H9 (cell line): ENCODE measurements around the gene KREMEN2. TPM values are rescaled to one million over a fixed set of nuclear protein-coding genes. Genes with fewer than 3 reads are reported as not detected.

Experiments used
- DNase-seq: peaks from one replicate; pipeline ENCODE4 v3.0.0-alpha.2; 2017
- H2AFZ ChIP-seq: one replicate; pipeline ENCODE4 v1.6.1; 2013; ENCODE audit warnings: mild to moderate bottlenecking, low read length, control low read depth, moderate library complexity
- H2AK5ac ChIP-seq: 2 replicates; pipeline ENCODE4 v1.6.1; 2013; ENCODE audit warnings: low read length, control low read depth, mixed read lengths; ENCODE audit not compliant: insufficient read length
- H2BK120ac ChIP-seq: one replicate; pipeline ENCODE4 v1.6.1; 2013; ENCODE audit warnings: low read depth, mild to moderate bottlenecking, low read length, control low read depth, inconsistent platforms; ENCODE audit not compliant: poor library complexity, severe bottlenecking
- H2BK12ac ChIP-seq: 2 replicates; pipeline ENCODE4 v1.6.1; 2013; ENCODE audit warnings: low read length, control low read depth, mixed read lengths, low read depth; ENCODE audit not compliant: insufficient read length
- H2BK15ac ChIP-seq: 2 replicates; pipeline ENCODE4 v1.6.1; 2013; ENCODE audit warnings: low read depth, low read length, control low read depth
- H2BK20ac ChIP-seq: one replicate; pipeline ENCODE4 v1.6.1; 2013; ENCODE audit warnings: low read depth, mild to moderate bottlenecking, low read length, control low read depth, inconsistent platforms; ENCODE audit not compliant: poor library complexity, severe bottlenecking
- H2BK5ac ChIP-seq: 2 replicates; pipeline ENCODE4 v1.6.1; 2013; ENCODE audit warnings: low read length, control low read depth, mixed read lengths; ENCODE audit not compliant: insufficient read length
- H3K14ac ChIP-seq: 2 replicates; pipeline ENCODE4 v1.6.1; 2013; ENCODE audit warnings: low read length, control low read depth; ENCODE audit not compliant: insufficient read depth
- H3K18ac ChIP-seq: 2 replicates; pipeline ENCODE4 v1.6.1; 2013; ENCODE audit warnings: low read depth, mild to moderate bottlenecking, mixed read lengths, low read length, control low read depth; ENCODE audit not compliant: insufficient read length
- H3K23ac ChIP-seq: 2 replicates; pipeline ENCODE4 v1.6.1; 2013; ENCODE audit warnings: low read length, control low read depth, mixed read lengths, low read depth; ENCODE audit not compliant: insufficient read length
- H3K23me2 ChIP-seq: 2 replicates; pipeline ENCODE4 v1.6.1; 2013; ENCODE audit warnings: low read depth, mild to moderate bottlenecking, mixed read lengths, low read length, control low read depth; ENCODE audit not compliant: insufficient read length, poor library complexity, severe bottlenecking
- H3K27ac ChIP-seq: 2 replicates; pipeline ENCODE4 v1.5.1; 2013; ENCODE audit warnings: low read length, control low read depth, mixed read lengths, low read depth; ENCODE audit not compliant: insufficient read length
- H3K27me3 ChIP-seq: 2 replicates; pipeline ENCODE4 v1.6.1; 2013; ENCODE audit warnings: low read length, control low read depth, inconsistent platforms; ENCODE audit not compliant: insufficient read depth
- H3K4ac ChIP-seq: 2 replicates; pipeline ENCODE4 v1.6.1; 2013; ENCODE audit warnings: low read depth, mild to moderate bottlenecking, control low read depth, inconsistent platforms, low read length, moderate library complexity
- H3K4me1 ChIP-seq: 2 replicates; pipeline ENCODE4 v1.6.1; 2013; ENCODE audit warnings: low read length, control low read depth, inconsistent platforms; ENCODE audit not compliant: insufficient read depth
- H3K4me2 ChIP-seq: 2 replicates; pipeline ENCODE4 v1.6.1; 2013; ENCODE audit warnings: low read length, control low read depth, mixed read lengths; ENCODE audit not compliant: insufficient read length, insufficient read depth
- H3K56ac ChIP-seq: 2 replicates; pipeline ENCODE4 v1.6.1; 2013; ENCODE audit warnings: low read depth, mild to moderate bottlenecking, mixed read lengths, low read length, control low read depth; ENCODE audit not compliant: insufficient read length
- H3K79me1 ChIP-seq: 2 replicates; pipeline ENCODE4 v1.6.1; 2013; ENCODE audit warnings: low read depth, mild to moderate bottlenecking, moderate library complexity, low read length, control low read depth, inconsistent platforms; ENCODE audit not compliant: insufficient read depth, poor library complexity, severe bottlenecking
- H3K79me2 ChIP-seq: 2 replicates; pipeline ENCODE4 v1.6.1; 2013; ENCODE audit warnings: low read length, control low read depth, inconsistent platforms; ENCODE audit not compliant: insufficient read depth
- H3K9ac ChIP-seq: 2 replicates; pipeline ENCODE4 v1.6.1; 2013; ENCODE audit warnings: low read length, control low read depth, mixed read lengths; ENCODE audit not compliant: insufficient read length; ENCODE audit errors: extremely low read depth
- H3K9me3 ChIP-seq: one replicate; pipeline ENCODE4 v1.6.1; 2013; ENCODE audit warnings: low read depth, low read length, inconsistent platforms; ENCODE audit not compliant: control insufficient read depth
- H3T11ph ChIP-seq: one replicate; pipeline ENCODE4 v1.6.1; 2013; ENCODE audit warnings: mild to moderate bottlenecking, low read length, control low read depth, inconsistent platforms
- H4K20me1 ChIP-seq: one replicate; pipeline ENCODE4 v1.6.1; 2013; ENCODE audit not compliant: control insufficient read depth, insufficient read length, insufficient read depth
- H4K5ac ChIP-seq: 2 replicates; pipeline ENCODE4 v1.6.1; 2013; ENCODE audit warnings: low read depth, mild to moderate bottlenecking, mixed read lengths, low read length, control low read depth; ENCODE audit not compliant: insufficient read length
- H4K8ac ChIP-seq: replicated peaks from 2 replicates; pipeline ENCODE4 v1.6.1; 2013; ENCODE audit warnings: low read length, control low read depth, mixed read lengths, low read depth; ENCODE audit not compliant: insufficient read length
- H4K91ac ChIP-seq: 2 replicates; pipeline ENCODE4 v1.6.1; 2013; ENCODE audit warnings: low read depth, mild to moderate bottlenecking, moderate library complexity, mixed read lengths, low read length, control low read depth; ENCODE audit not compliant: insufficient read length
- H3K27ac Mint-ChIP-seq, 3 experiments: 2 replicates in 2 of 3; 3 replicates in 1 of 3; pipeline ENCODE4 v1.8.0; 2020 to 2021; ENCODE audit warnings: mixed read lengths in 3 of 3, mild to moderate bottlenecking in 1 of 3, moderate library complexity in 1 of 3
- H3K27me3 Mint-ChIP-seq: 2 replicates; pipeline ENCODE4 v1.8.0; 2021; ENCODE audit warnings: low read depth, mild to moderate bottlenecking, moderate library complexity, mixed read lengths
- H3K36me3 Mint-ChIP-seq, 3 experiments: 2 replicates in 2 of 3; 3 replicates in 1 of 3; pipeline ENCODE4 v1.8.0; 2020 to 2021; ENCODE audit warnings: low read depth in 3 of 3, mixed read lengths in 3 of 3; ENCODE audit not compliant: insufficient read depth in 1 of 3
- H3K4me1 Mint-ChIP-seq, 2 experiments: 2 replicates each; pipeline ENCODE4 v1.8.0; 2020; ENCODE audit warnings: mixed read lengths in 2 of 2
- H3K4me3 Mint-ChIP-seq, 2 experiments: 2 replicates in 1 of 2; 3 replicates in 1 of 2; pipeline ENCODE4 v1.8.0; 2020 to 2021; ENCODE audit warnings: mild to moderate bottlenecking in 2 of 2, mixed read lengths in 2 of 2, moderate library complexity in 1 of 2
- H3K9me3 Mint-ChIP-seq, 2 experiments: 2 replicates in 1 of 2; 3 replicates in 1 of 2; pipeline ENCODE4 v1.8.0; 2020; ENCODE audit warnings: mild to moderate bottlenecking in 2 of 2, mixed read lengths in 2 of 2, moderate library complexity in 1 of 2
- WGBS: extraction: QIAGEN DNeasy Blood & Tissue Kit; methylation state at CpG from one replicate; pipeline ENCODE4 v1.1.7; 2013; ENCODE audit warnings: missing lambda C conversion rate, low lambda C conversion rate, mixed read lengths; ENCODE audit not compliant: insufficient read length; ENCODE audit errors: extremely low coverage; 5-methylcytosine and 5-hydroxymethylcytosine counted together
- total RNA-seq: library from RNA; stranded (reverse); gene quantifications from 2 replicates; pipeline ENCODE4 v1.2.1, GENCODE V29; 2021
- TF ChIP-seq, protein P1 (sequence below): fragments of 200-600 bp; sonication (generic); conservative IDR thresholded peaks from 3 replicates; pipeline ENCODE4 v1.8.0; 2021; ENCODE audit warnings: antibody characterized with exemption, mild to moderate bottlenecking

KREMEN2 gene
- total RNA-seq, 1 experiment from 2014 or later, result 12.8 TPM

DNA sequence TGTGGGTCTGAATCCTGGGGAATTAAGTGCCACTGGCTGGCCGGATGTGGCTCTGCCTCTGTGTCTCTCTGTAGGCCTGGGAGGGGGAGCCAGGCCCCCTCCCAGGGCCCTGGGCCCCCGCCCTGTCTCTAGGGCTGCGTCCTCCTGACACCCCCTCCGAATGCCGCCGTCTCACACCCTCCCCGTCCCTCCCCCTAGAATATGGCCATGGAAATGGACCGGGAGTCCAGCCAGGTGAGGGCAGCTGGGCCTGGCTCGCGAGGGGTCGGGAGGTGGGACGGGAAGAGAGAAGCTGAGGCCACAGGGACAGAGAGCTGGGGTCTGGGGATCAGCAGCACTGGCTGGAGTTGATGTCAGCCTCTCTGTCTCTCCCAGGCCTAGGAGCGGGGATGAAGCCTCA is 32.2 kb downstream of the KREMEN2 start:
- Histone ChIP-seq H3K18ac (no peak overlapping the region), H3K14ac (no peak overlapping the region), H3K23ac (no peak overlapping the region), H4K5ac (no peak overlapping the region), H2BK120ac (no peak overlapping the region), H3K23me2 (no peaks in the 10 kb centered on the region), H3K79me1 (no peaks in the 10 kb centered on the region), H3K4ac (no peak overlapping the region), H2BK5ac (no peak overlapping the region), H3K9me3 (no peaks in the 10 kb centered on the region), H3K27ac (no peak overlapping the region), H3K9ac (no peak overlapping the region), H3K4me2 (no peak overlapping the region), H3T11ph (no peak overlapping the region), H3K4me1 (no peaks in the 10 kb centered on the region), H2BK12ac (no peak overlapping the region), H2AFZ (no peak overlapping the region), H2AK5ac (no peak overlapping the region), H3K79me2 (no peaks in the 10 kb centered on the region), H3K56ac (no peak overlapping the region), H2BK15ac (no peak overlapping the region), H4K8ac (no peak overlapping the region), H4K20me1 (peaks cover 2% of the 10 kb centered on the region), H4K91ac (no peak overlapping the region), H2BK20ac (no peak overlapping the region), H3K27me3 (no peaks in the 10 kb centered on the region)
- TF ChIP-seq, protein P1, sequence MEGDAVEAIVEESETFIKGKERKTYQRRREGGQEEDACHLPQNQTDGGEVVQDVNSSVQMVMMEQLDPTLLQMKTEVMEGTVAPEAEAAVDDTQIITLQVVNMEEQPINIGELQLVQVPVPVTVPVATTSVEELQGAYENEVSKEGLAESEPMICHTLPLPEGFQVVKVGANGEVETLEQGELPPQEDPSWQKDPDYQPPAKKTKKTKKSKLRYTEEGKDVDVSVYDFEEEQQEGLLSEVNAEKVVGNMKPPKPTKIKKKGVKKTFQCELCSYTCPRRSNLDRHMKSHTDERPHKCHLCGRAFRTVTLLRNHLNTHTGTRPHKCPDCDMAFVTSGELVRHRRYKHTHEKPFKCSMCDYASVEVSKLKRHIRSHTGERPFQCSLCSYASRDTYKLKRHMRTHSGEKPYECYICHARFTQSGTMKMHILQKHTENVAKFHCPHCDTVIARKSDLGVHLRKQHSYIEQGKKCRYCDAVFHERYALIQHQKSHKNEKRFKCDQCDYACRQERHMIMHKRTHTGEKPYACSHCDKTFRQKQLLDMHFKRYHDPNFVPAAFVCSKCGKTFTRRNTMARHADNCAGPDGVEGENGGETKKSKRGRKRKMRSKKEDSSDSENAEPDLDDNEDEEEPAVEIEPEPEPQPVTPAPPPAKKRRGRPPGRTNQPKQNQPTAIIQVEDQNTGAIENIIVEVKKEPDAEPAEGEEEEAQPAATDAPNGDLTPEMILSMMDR, result no peak
- WGBS, result no CpG with 5 or more reads among the region's 13 CpGs
- no peaks in the 10 kb centered on the region for H3K9me3 Mint-ChIP-seq
- H3K36me3 Mint-ChIP-seq, result no peaks in the 10 kb centered on the region; a peak in 1 of 7 replicates
- H3K27ac Mint-ChIP-seq, result no peak overlapping the region; a peak in 1 of 7 replicates
- H3K27me3 Mint-ChIP-seq, result no peaks in the 10 kb centered on the region; the same call in 1 of the 2 replicates
- no peak overlapping the region for H3K4me3 Mint-ChIP-seq
- DNase-seq, result no peak
- peaks cover 3 to 41% of the 10 kb centered on the region in 2 experiments; a peak in 3 of 4 replicates for H3K4me1 Mint-ChIP-seq
